Fibroblast of villous mesenchyme (primary cell): ENCODE results near the gene FAM193B. TPM values are rescaled to one million over a fixed set of nuclear protein-coding genes. Genes with fewer than 3 reads are reported as not detected.

Source experiments
- DNase-seq: peaks from one replicate; pipeline ENCODE4 v3.0.0-alpha.2; 2010; ENCODE audit warnings: low read depth
- H3K4me3 ChIP-seq: 2 replicates; pipeline ENCODE4 v1.5.1; 2011; ENCODE audit warnings: low read depth, mild to moderate bottlenecking, low read length
- CTCF ChIP-seq: IDR thresholded peaks from 2 replicates; pipeline ENCODE4 v1.5.1; 2012; ENCODE audit warnings: low read depth, mild to moderate bottlenecking, low read length; ENCODE audit not compliant: insufficient read depth
- total RNA-seq: library from RNA; depleted of rRNA; stranded (reverse); fragments of >200 nt; gene quantifications from 2 replicates; pipeline ENCODE4 v1.2.3, GENCODE V29; 2012

The FAM193B gene
- total RNA-seq = 26.3 and 29.6 TPM in 2 replicates

DNA sequence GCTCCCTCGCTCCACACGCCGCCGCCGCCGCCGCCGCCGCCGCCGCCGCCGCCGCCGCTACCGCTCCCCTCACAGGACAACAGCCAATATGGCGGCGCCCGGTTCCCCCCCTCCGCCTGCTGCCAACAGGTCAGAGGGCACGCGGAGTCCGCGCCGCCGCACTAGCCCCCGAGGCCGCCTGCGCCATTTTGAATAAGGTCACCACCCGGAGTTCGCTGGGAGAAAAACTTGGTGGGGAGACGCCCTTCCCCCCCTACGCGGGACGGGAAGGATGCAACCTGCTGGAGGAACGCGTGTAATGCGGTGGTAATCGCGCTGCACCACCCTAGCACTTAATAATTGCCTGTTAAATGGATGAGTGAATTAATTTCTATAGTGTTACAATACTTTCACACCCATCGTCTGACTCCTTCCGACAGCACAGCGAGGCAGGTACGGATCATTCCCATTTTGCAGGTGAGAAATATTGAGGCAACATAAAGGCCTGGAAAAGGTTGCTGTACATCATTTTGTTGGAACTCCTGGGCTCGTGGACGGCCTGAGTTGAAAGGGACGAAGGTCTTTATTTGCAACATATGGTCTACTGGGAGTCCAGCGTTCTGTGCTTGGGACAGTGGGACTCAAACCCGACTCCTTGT is at the start of gene FAM193B:
Gene FAM193B, minus strand, starts transcription at position 90 of the 638 bp plus-strand sequence. CDS start 105 bp downstream, outside the sequence.
- TF ChIP-seq CTCF = peak; percentile 26
- DNase-seq = peak; percentile 92
- H3K4me3 ChIP-seq = peak within 1 kb of the TSS; percentile 89

DNA sequence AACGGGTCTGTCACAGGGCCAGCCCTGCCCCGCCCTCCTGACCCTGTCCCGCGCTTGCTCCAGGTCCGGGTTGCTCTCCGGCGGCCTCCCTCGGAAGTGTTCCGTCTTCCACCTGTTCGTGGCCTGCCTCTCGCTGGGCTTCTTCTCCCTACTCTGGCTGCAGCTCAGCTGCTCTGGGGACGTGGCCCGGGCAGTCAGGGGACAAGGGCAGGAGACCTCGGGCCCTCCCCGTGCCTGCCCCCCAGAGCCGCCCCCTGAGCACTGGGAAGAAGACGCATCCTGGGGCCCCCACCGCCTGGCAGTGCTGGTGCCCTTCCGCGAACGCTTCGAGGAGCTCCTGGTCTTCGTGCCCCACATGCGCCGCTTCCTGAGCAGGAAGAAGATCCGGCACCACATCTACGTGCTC is 49.8 kb upstream of the FAM193B start:
- DNase-seq = no peak
- no peak for TF ChIP-seq CTCF

GRCh38 chr5:177603631-177604030 is 49.3 kb upstream of the FAM193B start:
- no peak for DNase-seq
- no peak for TF ChIP-seq CTCF
- no peak overlapping the region for H3K4me3 ChIP-seq

More for the DNA sequence above, 49.8 kb upstream of the FAM193B start:
- H3K4me3 ChIP-seq = no peak overlapping the region

DNA sequence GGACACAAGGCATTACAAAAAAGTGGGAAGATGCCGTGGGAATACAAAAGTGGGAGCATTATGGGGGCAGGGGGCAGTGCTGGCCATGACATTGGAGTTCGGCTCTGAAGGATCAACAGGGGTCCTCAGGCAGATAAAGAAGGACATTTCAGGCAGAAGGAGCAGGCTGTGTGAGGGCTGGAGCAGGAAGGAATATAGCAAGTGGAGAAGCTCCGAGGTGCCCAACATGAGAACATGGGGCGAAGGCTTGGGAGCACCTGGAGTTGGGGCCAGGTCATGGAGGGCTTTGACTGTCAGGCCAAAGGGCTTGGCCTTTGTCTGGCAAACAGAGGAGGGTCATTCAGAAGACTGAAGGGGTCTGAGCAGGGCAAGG is 48.1 kb upstream of the FAM193B start:
- no peak for TF ChIP-seq CTCF
- DNase-seq = no peak
- H3K4me3 ChIP-seq = no peak overlapping the region

DNA sequence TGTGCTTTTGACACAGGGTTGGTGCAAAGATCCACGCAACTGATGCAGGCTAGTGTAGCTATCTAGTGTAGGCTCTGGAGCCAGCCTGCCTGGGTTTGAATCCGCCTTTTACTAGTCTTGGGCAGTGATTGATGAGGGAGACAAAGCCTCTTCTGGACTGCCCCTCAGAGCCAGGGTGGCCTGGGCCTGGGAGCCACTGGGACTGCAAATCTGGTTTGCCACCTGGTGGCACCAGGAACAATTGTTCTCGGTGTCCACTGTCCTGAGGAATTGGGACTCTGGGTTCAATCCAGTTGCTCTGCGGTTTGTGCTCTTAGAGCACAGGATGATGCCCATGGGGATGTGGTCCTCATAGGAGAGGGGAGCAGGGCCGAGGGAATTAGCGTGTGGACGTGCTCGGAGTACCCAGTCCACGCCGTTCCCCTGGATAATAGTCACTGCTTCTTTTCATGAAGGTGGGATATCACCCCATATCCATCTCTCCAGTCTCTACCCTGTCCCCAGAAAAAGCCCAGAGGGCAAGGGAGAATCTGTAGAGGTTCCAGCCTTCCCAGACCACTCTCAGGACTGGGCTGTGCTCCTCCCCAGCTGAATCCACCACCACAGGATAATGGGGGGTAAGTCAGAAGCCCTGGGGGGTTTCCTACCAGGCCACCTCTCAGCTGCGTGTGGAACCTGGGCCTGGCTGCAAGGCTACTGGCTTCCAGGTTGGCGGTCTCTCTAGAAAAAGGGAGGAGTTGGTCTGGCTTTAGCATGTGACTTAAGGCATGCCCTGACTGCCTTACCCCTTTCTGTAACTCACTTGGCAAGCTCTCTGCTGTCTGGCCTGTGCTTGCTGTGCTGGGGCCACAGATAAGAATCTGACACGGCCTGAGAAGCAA is 47.5 kb upstream of the FAM193B start:
- peak; percentile 17 for DNase-seq
- no peak overlapping the region for H3K4me3 ChIP-seq
- TF ChIP-seq CTCF = no peak

GRCh38 chr5:177601126-177601525 is 46.8 kb upstream of the FAM193B start:
- TF ChIP-seq CTCF = no peak
- peak overlapping the region; percentile 85 for H3K4me3 ChIP-seq
- no peak for DNase-seq
